Gastroesophageal sphincter (tissue), 4 donors: Measurements from ENCODE around the gene KRTAP5-8. TPM values are rescaled to one million over a fixed set of nuclear protein-coding genes. Genes with fewer than 3 reads are reported as not detected.

Experiments used
- ATAC-seq: fragments of 150-250 bp; one replicate; pipeline ENCODE4 v1.9.1; 2016; ENCODE audit warnings: mild to moderate bottlenecking, moderate library complexity
- H3K27ac ChIP-seq, 4 donors: fragments of 200-600 bp; sonication (generic) in 3 of 4; 1 replicate in 3 of 4; 2 replicates in 1 of 4; pipeline ENCODE4 v1.5.1; 2016 to 2019
- H3K27me3 ChIP-seq: fragments of 200-600 bp; sonication (generic); one replicate; pipeline ENCODE4 v1.5.1; 2019
- H3K36me3 ChIP-seq, 2 donors: fragments of 200-600 bp; sonication (generic); one replicate each; pipeline ENCODE4 v1.5.1; 2019; ENCODE audit warnings: control low read depth in 1 of 2
- H3K4me1 ChIP-seq, 3 donors: fragments of 200-600 bp; sonication (generic); 1 replicate in 2 of 3; 2 replicates in 1 of 3; pipeline ENCODE4 v1.5.1; 2016 to 2019; ENCODE audit warnings: control low read depth in 2 of 3
- H3K4me3 ChIP-seq, 2 donors: fragments of 200-600 bp; sonication (generic); one replicate each; pipeline ENCODE4 v1.5.1; 2019; ENCODE audit warnings: mild to moderate bottlenecking in 1 of 2, moderate library complexity in 1 of 2
- H3K9me3 ChIP-seq, 3 donors: fragments of 200-600 bp; sonication (generic); one replicate each; pipeline ENCODE4 v1.5.1; 2017 to 2019; ENCODE audit warnings: control low read depth in 2 of 3
- EP300 ChIP-seq: sonication (generic); formaldehyde crosslinking; IDR thresholded peaks from one replicate; pipeline ENCODE4 v1.6.1; 2017; ENCODE audit warnings: antibody characterized with exemption, mild to moderate bottlenecking
- POLR2A ChIP-seq, 2 donors: fragments of 450-650 bp; IDR thresholded peaks; one replicate each; pipeline ENCODE4 v1.6.1; 2017; ENCODE audit warnings: antibody characterized with exemption in 2 of 2, mild to moderate bottlenecking in 2 of 2, moderate library complexity in 1 of 2
- POLR2AphosphoS5 ChIP-seq: sonication (generic); formaldehyde crosslinking; IDR thresholded peaks from one replicate; pipeline ENCODE4 v1.6.1; 2017; ENCODE audit warnings: antibody characterized with exemption
- WGBS, 2 donors: methylation state at CpG; one replicate each; pipeline ENCODE4 v1.1.5; 2018; ENCODE audit warnings: low coverage in 1 of 2; 5-methylcytosine and 5-hydroxymethylcytosine counted together
- total RNA-seq, 4 donors: library from RNA; depleted of rRNA; stranded (reverse); fragments of >200 nt; gene quantifications; one replicate each; pipeline ENCODE4 v1.1.0, GENCODE V29; 2016
- TF ChIP-seq, protein P1 (sequence below), 4 experiments: fragments of 200-600 bp in 2 of 4; fragments of 450-650 bp in 2 of 4; sonication (generic) in 1 of 4; IDR thresholded peaks; one replicate each; pipeline ENCODE4 v1.5.1; 2017 to 2019; ENCODE audit warnings: antibody characterized with exemption in 4 of 4, mild to moderate bottlenecking in 2 of 4, moderate library complexity in 2 of 4

KRTAP5-8 gene
- total RNA-seq, 4 donors from 2014 or later: 0.27 TPM; not detected in 3

GRCh38 chr11:71499125-71499524 is 38.7 kb upstream of the KRTAP5-8 start:
- H3K36me3 ChIP-seq: peaks cover 0 to 99% of the 10 kb centered on the region in 2 donors
- H3K27ac ChIP-seq: no peak overlapping the region
- H3K27me3 ChIP-seq: no peaks in the 10 kb centered on the region
- TF ChIP-seq, protein P1, sequence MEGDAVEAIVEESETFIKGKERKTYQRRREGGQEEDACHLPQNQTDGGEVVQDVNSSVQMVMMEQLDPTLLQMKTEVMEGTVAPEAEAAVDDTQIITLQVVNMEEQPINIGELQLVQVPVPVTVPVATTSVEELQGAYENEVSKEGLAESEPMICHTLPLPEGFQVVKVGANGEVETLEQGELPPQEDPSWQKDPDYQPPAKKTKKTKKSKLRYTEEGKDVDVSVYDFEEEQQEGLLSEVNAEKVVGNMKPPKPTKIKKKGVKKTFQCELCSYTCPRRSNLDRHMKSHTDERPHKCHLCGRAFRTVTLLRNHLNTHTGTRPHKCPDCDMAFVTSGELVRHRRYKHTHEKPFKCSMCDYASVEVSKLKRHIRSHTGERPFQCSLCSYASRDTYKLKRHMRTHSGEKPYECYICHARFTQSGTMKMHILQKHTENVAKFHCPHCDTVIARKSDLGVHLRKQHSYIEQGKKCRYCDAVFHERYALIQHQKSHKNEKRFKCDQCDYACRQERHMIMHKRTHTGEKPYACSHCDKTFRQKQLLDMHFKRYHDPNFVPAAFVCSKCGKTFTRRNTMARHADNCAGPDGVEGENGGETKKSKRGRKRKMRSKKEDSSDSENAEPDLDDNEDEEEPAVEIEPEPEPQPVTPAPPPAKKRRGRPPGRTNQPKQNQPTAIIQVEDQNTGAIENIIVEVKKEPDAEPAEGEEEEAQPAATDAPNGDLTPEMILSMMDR (IDR thresholded peaks at IDR 0.05): no peak
- TF ChIP-seq EP300: no peak
- H3K4me1 ChIP-seq: no peaks in the 10 kb centered on the region
- H3K4me3 ChIP-seq: no peak overlapping the region
- 56 to 72% methylated on average over 4 to 13 of the region's 13 CpGs for WGBS, 2 donors
- no peak for ATAC-seq
- H3K9me3 ChIP-seq: no peaks in the 10 kb centered on the region

DNA sequence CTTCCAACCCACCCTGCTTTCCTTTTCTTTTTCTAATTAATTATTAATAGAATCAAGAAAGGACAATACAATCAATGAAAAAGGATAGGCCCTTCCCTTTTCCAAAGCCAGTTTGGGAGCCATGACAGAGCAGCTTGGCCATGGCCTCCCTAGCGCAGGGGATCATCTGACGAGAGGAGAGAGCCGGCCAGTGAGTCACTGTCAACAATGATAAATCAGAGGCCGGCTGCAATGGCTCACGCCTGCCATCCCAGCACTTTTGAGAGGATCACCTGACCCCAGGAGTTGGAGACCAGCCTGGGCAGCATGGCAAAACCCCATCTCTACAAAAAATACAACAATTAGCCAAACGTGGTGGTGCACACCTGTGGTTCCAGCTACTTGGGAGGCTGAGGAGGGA is 38.3 kb upstream of the KRTAP5-8 start:
- Histone ChIP-seq H3K27me3 (no peaks in the 10 kb centered on the region), H3K36me3 (peaks cover 0 to 99% of the 10 kb centered on the region in 2 donors), H3K4me1 (no peaks in the 10 kb centered on the region), H3K4me3 (no peak overlapping the region), H3K9me3 (no peaks in the 10 kb centered on the region), H3K27ac (no peak overlapping the region)
- no peak for ATAC-seq
- 100% methylated on average over 1 of the region's 6 CpGs; no CpG with 5 or more reads in 1 of the 2 donors for WGBS, 2 donors
- TF ChIP-seq POLR2AphosphoS5 (no peak), POLR2A (IDR thresholded peaks at IDR 0.05) (no peak)

GRCh38 chr11:71500601-71501021 is 37.2 kb upstream of the KRTAP5-8 start:
- TF ChIP-seq POLR2A (IDR thresholded peaks at IDR 0.05): no peak
- no peak for TF ChIP-seq POLR2AphosphoS5
- no peak for TF ChIP-seq EP300
- TF ChIP-seq, protein P1 (IDR thresholded peaks at IDR 0.05): no peak
- H3K27me3 ChIP-seq: no peaks in the 10 kb centered on the region
- no peak for ATAC-seq
- H3K27ac ChIP-seq: no peak overlapping the region
- no CpG with 5 or more reads among the region's 6 CpGs for WGBS, 2 donors
- H3K9me3 ChIP-seq: no peaks in the 10 kb centered on the region
- H3K4me1 ChIP-seq: no peaks in the 10 kb centered on the region
- H3K4me3 ChIP-seq: no peak overlapping the region
- peaks cover 0 to 96% of the 10 kb centered on the region in 2 donors for H3K36me3 ChIP-seq

GRCh38 chr11:71501071-71501985 is 36.5 kb upstream of the KRTAP5-8 start:
- Histone ChIP-seq H3K36me3 (peaks cover 0 to 96% of the 10 kb centered on the region in 2 donors), H3K9me3 (peaks cover 0 to 3% (median 0%) of the 10 kb centered on the region in 3 donors), H3K27me3 (no peaks in the 10 kb centered on the region), H3K4me3 (no peak overlapping the region), H3K27ac (no peak overlapping the region), H3K4me1 (no peaks in the 10 kb centered on the region)
- no peak for TF ChIP-seq POLR2AphosphoS5
- TF ChIP-seq EP300: no peak
- TF ChIP-seq, protein P1 (IDR thresholded peaks at IDR 0.05): no peak
- no peak for TF ChIP-seq POLR2A (IDR thresholded peaks at IDR 0.05)
- ATAC-seq: no peak
- WGBS, 2 donors: 92 to 95% methylated on average over 2 to 9 of the region's 30 CpGs

- H3K27ac ChIP-seq: no peak overlapping the region
- H3K36me3 ChIP-seq: peaks cover 0 to 96% of the 10 kb centered on the region in 2 donors
- peaks cover 0 to 10% (median 0%) of the 10 kb centered on the region in 3 donors for H3K9me3 ChIP-seq
- no peak overlapping the region for H3K4me3 ChIP-seq
- H3K4me1 ChIP-seq: no peaks in the 10 kb centered on the region
- ATAC-seq: no peak
- H3K27me3 ChIP-seq: no peaks in the 10 kb centered on the region
- TF ChIP-seq POLR2AphosphoS5 (no peak), POLR2A (IDR thresholded peaks at IDR 0.05) (no peak), EP300 (no peak)
- TF ChIP-seq, protein P1 (IDR thresholded peaks at IDR 0.05): no peak
- WGBS, 2 donors: 100% methylated on average over 1 of the region's 10 CpGs; no CpG with 5 or more reads in 1 of the 2 donors
Observed at GRCh38 chr11:71502026-71502425, 35.8 kb upstream of the KRTAP5-8 start.
